ENCODE results near the gene TUBB3.

DNA sequence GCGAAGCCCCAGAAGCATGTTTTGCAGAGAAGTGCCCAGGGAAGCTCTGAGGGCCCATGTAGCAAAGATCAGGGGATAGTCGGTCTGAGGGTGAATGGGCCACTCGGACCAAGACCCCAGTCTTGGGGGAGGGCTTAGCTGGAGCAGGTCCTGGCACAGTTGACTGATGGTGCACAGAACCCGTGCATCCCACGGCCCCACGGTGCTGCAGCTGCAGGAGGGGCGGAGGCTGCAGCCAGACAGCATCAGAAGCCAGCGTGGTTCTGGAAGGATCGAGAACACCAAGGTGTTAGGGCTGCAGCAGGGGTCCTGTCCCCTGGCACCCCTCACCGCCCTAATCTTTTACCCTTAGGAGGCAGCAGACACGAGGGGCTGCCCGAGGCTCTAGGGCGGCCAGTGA, 11.0 kb upstream of the TUBB3 start:
- TF ChIP-seq, protein P1, sequence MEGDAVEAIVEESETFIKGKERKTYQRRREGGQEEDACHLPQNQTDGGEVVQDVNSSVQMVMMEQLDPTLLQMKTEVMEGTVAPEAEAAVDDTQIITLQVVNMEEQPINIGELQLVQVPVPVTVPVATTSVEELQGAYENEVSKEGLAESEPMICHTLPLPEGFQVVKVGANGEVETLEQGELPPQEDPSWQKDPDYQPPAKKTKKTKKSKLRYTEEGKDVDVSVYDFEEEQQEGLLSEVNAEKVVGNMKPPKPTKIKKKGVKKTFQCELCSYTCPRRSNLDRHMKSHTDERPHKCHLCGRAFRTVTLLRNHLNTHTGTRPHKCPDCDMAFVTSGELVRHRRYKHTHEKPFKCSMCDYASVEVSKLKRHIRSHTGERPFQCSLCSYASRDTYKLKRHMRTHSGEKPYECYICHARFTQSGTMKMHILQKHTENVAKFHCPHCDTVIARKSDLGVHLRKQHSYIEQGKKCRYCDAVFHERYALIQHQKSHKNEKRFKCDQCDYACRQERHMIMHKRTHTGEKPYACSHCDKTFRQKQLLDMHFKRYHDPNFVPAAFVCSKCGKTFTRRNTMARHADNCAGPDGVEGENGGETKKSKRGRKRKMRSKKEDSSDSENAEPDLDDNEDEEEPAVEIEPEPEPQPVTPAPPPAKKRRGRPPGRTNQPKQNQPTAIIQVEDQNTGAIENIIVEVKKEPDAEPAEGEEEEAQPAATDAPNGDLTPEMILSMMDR (conservative IDR thresholded peaks at IDR 0.05) = no peak
- TF ChIP-seq EZH2 (IDR thresholded peaks at IDR 0.05; ENCODE audit: low read depth) = no peak

Measured in PC-9 (cell line).